ENCODE results near the gene BAIAP2. TPM values are rescaled to one million over a fixed set of nuclear protein-coding genes. Genes with fewer than 3 reads are reported as not detected.

The BAIAP2 gene
- total RNA-seq, 1 donor from 2014 or later, result 50.9 TPM

DNA sequence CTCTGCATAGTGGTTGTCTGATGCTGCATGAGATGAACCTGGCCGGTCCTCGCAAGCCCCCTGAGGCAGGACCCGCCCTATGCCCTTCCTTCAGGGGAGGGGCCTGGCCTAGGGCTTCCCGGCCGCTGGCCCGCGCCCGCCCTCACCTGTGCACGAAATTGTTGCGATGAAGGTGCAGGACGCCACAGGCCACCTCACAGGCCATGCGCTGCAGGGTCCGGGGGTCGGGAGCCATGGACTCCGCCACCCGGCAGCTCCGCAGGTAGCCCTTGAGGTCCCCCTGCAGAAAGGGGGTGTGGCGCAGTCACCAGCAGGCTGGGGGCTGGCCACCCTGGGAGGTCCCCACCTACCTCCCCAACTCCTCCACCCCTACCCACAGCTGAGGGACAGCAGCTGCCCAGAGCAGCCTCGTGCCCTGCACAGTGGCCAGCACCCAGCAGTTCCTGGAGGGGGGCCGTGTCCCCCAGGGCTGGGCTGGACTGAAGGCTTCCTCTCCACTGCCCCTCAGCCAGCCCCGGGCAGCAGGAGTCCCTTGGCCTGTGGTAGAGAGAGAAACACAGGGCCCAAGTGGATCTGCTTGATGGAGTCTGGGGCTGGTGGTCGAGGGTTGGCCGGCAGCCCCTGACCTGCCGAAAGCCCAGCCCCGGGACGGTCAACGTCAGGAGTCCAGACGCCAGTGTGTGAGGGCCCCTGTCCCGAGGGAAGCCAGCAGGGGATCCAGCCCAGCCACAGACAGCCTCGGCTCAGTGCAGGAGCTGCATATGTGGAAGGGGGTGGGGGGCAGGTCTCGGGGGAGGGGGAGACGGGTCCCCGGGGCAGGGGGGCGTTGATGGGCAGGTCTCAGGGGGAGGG, 91.6 kb downstream of the BAIAP2 start:
- intact Hi-C loops (cut with DNase I), result no loop called here
- DNase-seq (ENCODE audit: low spot score) (no peak), ATAC-seq (no peak)

GRCh38 chr17:81127133-81127455, 92.1 kb downstream of the BAIAP2 start:
- ATAC-seq (no peak), DNase-seq (ENCODE audit: low spot score) (no peak)
- intact Hi-C loops (cut with DNase I), result no loop called here

GRCh38 chr17:81127526-81128177, 92.7 kb downstream of the BAIAP2 start:
- no peak for ATAC-seq
- no peak for DNase-seq (ENCODE audit: low spot score)
- intact Hi-C loops (cut with DNase I), result no loop called here

GRCh38 chr17:81128338-81128737, 93.4 kb downstream of the BAIAP2 start:
- no peak for ATAC-seq
- no peak for DNase-seq (ENCODE audit: low spot score)
- intact Hi-C loops (cut with DNase I), result no loop called here

- DNase-seq (ENCODE audit: low spot score), result peak; percentile 86
- intact Hi-C loops (cut with DNase I), result no loop called here
Observed at GRCh38 chr17:81128774-81129173, 93.8 kb downstream of the BAIAP2 start.

GRCh38 chr17:81129289-81129688, 94.3 kb downstream of the BAIAP2 start:
- intact Hi-C loops (cut with DNase I), result no loop called here
- no peak for DNase-seq (ENCODE audit: low spot score)

More at GRCh38 chr17:81128774-81129173, 93.8 kb downstream of the BAIAP2 start:
- peak; percentile 50 for ATAC-seq

GRCh38 chr17:81129711-81130367, 94.9 kb downstream of the BAIAP2 start:
- intact Hi-C loops (cut with DNase I), result no loop called here
- DNase-seq (ENCODE audit: low spot score) (no peak), ATAC-seq (no peak)

More at GRCh38 chr17:81129289-81129688, 94.3 kb downstream of the BAIAP2 start:
- peak; percentile 5 for ATAC-seq

- ATAC-seq (peak; percentile 11), DNase-seq (ENCODE audit: low spot score) (peak; percentile 84)
- intact Hi-C loops (cut with DNase I), result no loop called here
Observed at GRCh38 chr17:81130385-81131361, 95.7 kb downstream of the BAIAP2 start.

DNA sequence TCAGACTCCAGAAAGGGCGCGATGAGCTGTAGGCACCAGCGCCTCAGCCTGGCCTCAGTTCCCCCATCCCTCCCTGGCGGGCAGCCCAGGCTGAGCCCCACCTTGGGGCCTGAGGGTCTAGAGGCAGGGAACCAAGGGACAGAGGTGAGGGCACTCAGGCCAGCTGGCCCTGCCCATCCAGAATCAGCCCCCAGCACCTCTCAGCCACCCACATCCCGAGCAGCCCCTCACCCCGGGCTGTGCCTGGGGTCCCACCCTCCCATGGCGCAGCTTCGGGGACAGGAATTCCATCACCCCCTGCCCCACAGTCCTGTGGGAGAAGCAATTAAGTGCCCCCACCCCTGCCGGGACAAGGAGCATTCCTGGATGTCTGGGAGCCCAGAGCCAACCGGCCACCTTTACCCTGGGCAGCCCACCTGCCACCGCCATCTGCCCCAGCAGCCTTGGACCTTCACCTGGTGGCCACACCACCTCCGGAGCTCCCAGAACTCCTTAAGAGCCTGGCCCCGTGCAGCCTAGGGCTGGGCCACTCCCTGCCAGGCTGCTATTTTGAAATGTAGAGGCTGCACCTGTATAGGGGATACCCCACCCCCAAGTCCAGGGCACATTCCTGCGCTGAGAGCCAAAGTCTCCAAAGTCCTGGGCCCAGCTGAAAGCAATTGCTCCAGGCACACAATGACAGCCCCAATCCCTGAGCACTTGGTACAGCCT, 96.7 kb downstream of the BAIAP2 start:
- no peak for ATAC-seq
- DNase-seq (ENCODE audit: low spot score), result no peak
- intact Hi-C loops (cut with DNase I), result no loop called here

DNA sequence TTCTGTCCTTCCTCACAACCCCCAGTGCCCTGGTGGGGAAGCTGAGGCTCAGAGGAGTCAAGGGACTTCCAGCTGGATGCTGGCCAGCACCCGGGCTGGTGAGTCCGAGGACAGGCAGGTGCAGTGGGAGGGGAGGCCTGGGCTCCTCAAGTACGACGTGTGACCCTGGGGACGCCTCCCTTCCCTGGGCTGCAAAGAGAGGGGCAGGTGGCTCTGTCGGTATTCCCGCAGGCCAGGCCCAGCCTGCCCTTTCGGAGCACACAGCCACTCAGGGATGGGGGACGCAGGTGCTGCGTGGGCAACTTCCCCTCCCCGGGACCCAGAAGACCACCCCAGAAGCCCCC, 97.2 kb downstream of the BAIAP2 start:
- intact Hi-C loops (cut with DNase I), result no loop called here
- DNase-seq (ENCODE audit: low spot score) (no peak), ATAC-seq (no peak)

DNA sequence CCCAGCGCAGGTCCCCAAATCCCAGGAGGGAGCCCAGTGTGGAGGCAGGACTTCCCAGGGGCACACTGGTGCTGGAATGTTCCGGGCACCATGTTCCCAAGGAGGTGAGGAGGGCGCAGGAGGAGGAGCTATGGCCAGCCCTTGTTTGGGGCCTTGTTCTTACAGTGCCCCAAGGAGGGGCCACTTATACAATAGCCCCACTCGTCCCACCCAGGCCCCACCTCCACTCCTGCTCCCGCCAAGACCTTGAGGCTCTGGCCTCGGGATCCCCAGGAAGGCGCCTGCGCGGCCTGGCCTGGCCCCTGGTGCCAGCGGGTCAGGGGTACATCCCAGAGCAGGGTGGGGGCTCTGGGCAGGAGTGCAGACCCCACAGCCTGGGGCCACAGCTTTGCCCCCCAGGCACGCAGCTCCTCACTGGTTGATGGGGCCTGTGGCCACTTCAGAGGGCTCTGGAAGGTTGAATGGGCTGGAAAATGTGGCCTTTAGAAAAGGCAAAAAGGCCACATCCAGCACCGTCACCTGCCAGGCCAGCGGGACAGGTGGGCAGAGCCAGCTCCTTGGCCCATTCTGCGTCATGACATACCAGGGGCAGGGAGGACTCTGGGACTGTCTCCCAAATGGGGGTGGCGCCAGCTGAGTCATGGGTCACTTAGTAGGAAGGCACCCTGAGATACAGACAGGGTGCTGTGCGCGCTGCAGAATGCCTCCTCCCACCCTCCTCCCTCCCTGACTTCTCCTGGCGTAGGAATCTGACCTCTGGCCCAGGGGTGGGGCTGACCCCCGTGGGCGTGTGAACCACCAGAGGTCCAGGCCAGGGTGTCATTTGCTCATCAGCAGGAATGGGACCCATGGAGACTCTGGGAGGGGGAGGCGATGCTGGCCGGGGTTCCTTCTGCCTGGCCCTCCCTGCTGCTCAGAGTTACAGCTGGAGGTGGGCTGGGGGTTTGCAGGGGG, 98.1 kb downstream of the BAIAP2 start:
- peak; percentile 81 for DNase-seq (ENCODE audit: low spot score)
- peak; percentile 31 for ATAC-seq
- intact Hi-C loops (cut with DNase I), result no loop called here

GRCh38 chr17:81134064-81134781, 99.3 kb downstream of the BAIAP2 start:
- DNase-seq (ENCODE audit: low spot score) (no peak), ATAC-seq (no peak)
- intact Hi-C loops (cut with DNase I), result no loop called here

GRCh38 chr17:81135505-81136278, 100.7 kb downstream of the BAIAP2 start:
- DNase-seq (ENCODE audit: low spot score) (no peak), ATAC-seq (peak; percentile 8)
- intact Hi-C loops (cut with DNase I), result no loop called here

GRCh38 chr17:81136366-81136765, 101.4 kb downstream of the BAIAP2 start:
- ATAC-seq, result no peak
- intact Hi-C loops (cut with DNase I), result no loop called here
- no peak for DNase-seq (ENCODE audit: low spot score)

- ATAC-seq (no peak), DNase-seq (ENCODE audit: low spot score) (no peak)
- intact Hi-C loops (cut with DNase I), result no loop called here
Observed at GRCh38 chr17:81137248-81137647, 102.3 kb downstream of the BAIAP2 start.

- no peak for DNase-seq (ENCODE audit: low spot score)
- intact Hi-C loops (cut with DNase I), result no loop called here
- no peak for ATAC-seq
Observed at GRCh38 chr17:81138083-81138482, 103.1 kb downstream of the BAIAP2 start.
